A549 (cell line): Measurements from ENCODE around the gene CALM3. TPM values are rescaled to one million over a fixed set of nuclear protein-coding genes. Genes with fewer than 3 reads are reported as not detected.
A peak's percentile ranks its signal among the peaks of the same experiment; 100 is the strongest.

Experiments used
- ATAC-seq, 2 experiments: fragments of 200-7000 bp in 1 of 2; fragments of >200 bp in 1 of 2; cut with Nextera tagmentation in 1 of 2; cut with Tn5 transposase in 1 of 2; 3 replicates each; pipeline versions ENCODE4 v1.8.0 to v1.9.1; 2018 to 2020; ENCODE audit warnings: mild to moderate bottlenecking in 1 of 2, moderate library complexity in 1 of 2
- CTCF ChIA-PET: fragments of 300-600 bp; sonication (Branson Sonifier 250); formaldehyde crosslinking; extraction: SDS; loops from one replicate; lab custom pipeline; 2021; ENCODE audit warnings: antibody characterized with exemption, inconsistent platforms; lab: Yijun Ruan, JAX
- POLR2A ChIA-PET: fragments of 350-600 bp; formaldehyde crosslinking; extraction: SDS; loops from one replicate; lab custom pipeline; 2021; ENCODE audit warnings: antibody characterized with exemption, inconsistent platforms; lab: Yijun Ruan, JAX
- DNase-seq, 2 experiments: peaks; one replicate each; pipeline versions ENCODE4 v3.0.0 to v3.0.0-alpha.2; 2011 to 2016; ENCODE audit warnings: low read depth in 1 of 2, low spot score in 1 of 2
- FAIRE-seq: peaks from 2 replicates; lab custom pipeline; 2011; peaks lifted over from hg19 to GRCh38; lab: Jason Lieb, UNC
- H3K27ac ChIP-seq, 2 experiments: fragments of >200 bp; sonication (Bioruptor Twin); formaldehyde crosslinking; 3 replicates each; pipeline ENCODE4 v1.5.1; 2016 to 2017
- H3K4me1 ChIP-seq: fragments of >200 bp; sonication (Bioruptor Twin); formaldehyde crosslinking; 3 replicates; pipeline ENCODE4 v1.6.1; 2016
- H3K4me2 ChIP-seq: fragments of >200 bp; sonication (Bioruptor Twin); formaldehyde crosslinking; 3 replicates; pipeline ENCODE4 v1.6.1; 2016
- H3K4me3 ChIP-seq: fragments of >200 bp; sonication (Bioruptor Twin); formaldehyde crosslinking; 3 replicates; pipeline ENCODE4 v1.5.1; 2016
- H3K9me3 ChIP-seq: fragments of >200 bp; sonication (Bioruptor Twin); formaldehyde crosslinking; 3 replicates; pipeline ENCODE4 v1.6.1; 2016
- BCL3 ChIP-seq: fragments of >200 bp; sonication (Bioruptor Twin); formaldehyde crosslinking; IDR thresholded peaks from 3 replicates; pipeline ENCODE4 v1.6.1; 2016
- CBX2 ChIP-seq: fragments of 200-600 bp; sonication (generic); IDR thresholded peaks from 2 replicates; pipeline ENCODE4 v1.6.1; 2016; ENCODE audit warnings: low read depth, mild to moderate bottlenecking, borderline replicate concordance
- CEBPB ChIP-seq, 2 experiments: fragments of >200 bp in 1 of 2; sonication (Bioruptor Twin) in 1 of 2; formaldehyde crosslinking in 1 of 2; IDR thresholded peaks; 2 replicates each; pipeline ENCODE4 v1.6.1; 2012 to 2016
- E2F6 ChIP-seq: IDR thresholded peaks from 2 replicates; pipeline ENCODE4 v1.6.1; 2012; ENCODE audit warnings: low read depth, borderline replicate concordance
- EHF ChIP-seq: fragments of 250-450 bp; sonication (Bioruptor Pico); IDR thresholded peaks from 2 replicates; pipeline ENCODE4 v1.5.0; 2020; ENCODE audit warnings: mild to moderate bottlenecking
- EHMT2 ChIP-seq: fragments of 200-600 bp; sonication (generic); IDR thresholded peaks from 2 replicates; pipeline ENCODE4 v1.6.1; 2016; ENCODE audit warnings: antibody characterized with exemption, low read depth, mild to moderate bottlenecking, moderate library complexity
- ESRRA ChIP-seq: fragments of 150-350 bp; IDR thresholded peaks from 2 replicates; pipeline ENCODE4 v1.6.1; 2014; ENCODE audit warnings: mild to moderate bottlenecking, low read length, borderline replicate concordance
- HES2 ChIP-seq: fragments of >200 bp; sonication (Bioruptor Twin); formaldehyde crosslinking; IDR thresholded peaks from 2 replicates; pipeline ENCODE4 v1.6.1; 2016
- HEYL ChIP-seq: fragments of 250-450 bp; sonication (Bioruptor Pico); IDR thresholded peaks from 2 replicates; pipeline ENCODE4 v1.8.0; 2021; ENCODE audit warnings: mild to moderate bottlenecking, moderate library complexity
- HOXA7 ChIP-seq: fragments of 250-450 bp; sonication (Bioruptor Pico); IDR thresholded peaks from 2 replicates; pipeline ENCODE4 v1.5.0; 2020; ENCODE audit warnings: mild to moderate bottlenecking, moderate library complexity
- KDM1A ChIP-seq: fragments of 200-600 bp; sonication (generic); IDR thresholded peaks from 2 replicates; pipeline ENCODE4 v1.6.1; 2016; ENCODE audit warnings: low read depth, mild to moderate bottlenecking
- NFE2L2 ChIP-seq: fragments of 150-350 bp; conservative IDR thresholded peaks from 2 replicates; pipeline ENCODE4 v1.6.1; 2014; ENCODE audit warnings: low read length
- POLR2A ChIP-seq: IDR thresholded peaks from 2 replicates; pipeline ENCODE4 v1.6.1; 2012; ENCODE audit warnings: mild to moderate bottlenecking, low read length
- TP53 ChIP-seq: fragments of 250-450 bp; sonication (Bioruptor Pico); IDR thresholded peaks from 2 replicates; pipeline ENCODE4 v1.5.0; 2021; ENCODE audit warnings: mild to moderate bottlenecking, moderate library complexity
- ZC3H11A ChIP-seq: fragments of 450-650 bp; IDR thresholded peaks from 2 replicates; pipeline ENCODE4 v1.6.1; 2014; ENCODE audit warnings: antibody characterized with exemption, mild to moderate bottlenecking
- WGBS: methylation state at CpG from one replicate; pipeline ENCODE4 v1.1.6; 2017; ENCODE audit errors: missing lambda C conversion rate; 5-methylcytosine and 5-hydroxymethylcytosine counted together
- polyA plus RNA-seq, 4 experiments: library from polyadenylated mRNA; depleted of rRNA in 3 of 4; stranded (reverse); fragments of >200 nt; fragmentation: RNase III in 1 of 4; extraction: RNeasy Plus Mini Kit Qiagen cat#74134 plus additional on column Dnase treatment in 1 of 4; gene quantifications; 2 replicates in 3 of 4; 3 replicates in 1 of 4; pipeline ENCODE4 v1.2.3, GENCODE V29; 2011 to 2017

CALM3 gene
- polyA plus RNA-seq, 2 of the 4 experiments (the other 2 are of a cell fraction) = 303 to 548 TPM

GRCh38 chr19:46648961-46649960 is 48.1 kb downstream of the CALM3 start:
- WGBS = 92% methylated on average over 95 of the region's 144 CpGs
- no peak overlapping the region for H3K4me3 ChIP-seq
- no peak for TF ChIP-seq BCL3
- no peak for TF ChIP-seq EHMT2
- no peak for TF ChIP-seq HES2
- TF ChIP-seq NFE2L2 = no peak
- TF ChIP-seq, all 56 proteins: peak for 0
- ChIA-PET CTCF (interaction anchor here (1.3 to 9.0 kb wide), 3 partner anchors 13 to 106 kb away, joined by 3 to 73 read pairs (median 31); partner anchors contain the start of gene DACT3), POLR2A (no interaction called here)
- Histone ChIP-seq H3K4me2 (no peak overlapping the region), H3K4me1 (no peaks in the 10 kb centered on the region), H3K9me3 (peaks cover 16% of the 10 kb centered on the region), H3K27ac (no peak overlapping the region)
- FAIRE-seq (no peak), ATAC-seq (no peak), DNase-seq (no peak)

- Histone ChIP-seq H3K9me3 (peaks cover 16% of the 10 kb centered on the region), H3K4me1 (no peaks in the 10 kb centered on the region), H3K27ac (no peak overlapping the region), H3K4me3 (no peak overlapping the region), H3K4me2 (no peak overlapping the region)
- TF ChIP-seq HEYL (CRISPR knock-in tag) (no peak), CEBPB (IDR thresholded peaks at IDR 0.05) (peak in 1 of 2 experiments; percentile 35; a peak in 1 of 4 replicates)
- ChIA-PET POLR2A (no interaction called here), CTCF (interaction anchor here (0.9 to 9.0 kb wide), 4 partner anchors 9 to 78 kb away, joined by 4 to 73 read pairs (median 18); partner anchors contain the start of gene DACT3)
- WGBS = 89% methylated on average over 7 of the region's 7 CpGs
- FAIRE-seq (no peak), ATAC-seq (peak in 1 of 2 experiments; percentile 30; a peak in 2 of 6 replicates), DNase-seq (no peak)
Observed at GRCh38 chr19:46650445-46650844, 49.3 kb downstream of the CALM3 start.

GRCh38 chr19:46654621-46655152 is 53.6 kb downstream of the CALM3 start:
- FAIRE-seq (no peak), DNase-seq (no peak), ATAC-seq (no peak)
- POLR2A ChIA-PET = no interaction called here
- Histone ChIP-seq H3K27ac (no peak overlapping the region), H3K9me3 (no peaks in the 10 kb centered on the region), H3K4me1 (peaks cover 7% of the 10 kb centered on the region), H3K4me3 (no peak overlapping the region), H3K4me2 (no peak overlapping the region)
- 66% methylated on average over 16 of the region's 16 CpGs for WGBS
- CTCF ChIA-PET = interaction anchor here (1.0 to 9.0 kb wide), 3 partner anchors 10 to 42 kb away, joined by 3 to 73 read pairs (median 4); no protein-coding TSS in a partner anchor
- TF ChIP-seq HEYL (CRISPR knock-in tag) = no peak
- TF ChIP-seq KDM1A = no peak
- no peak for TF ChIP-seq ESRRA
- TF ChIP-seq EHF (CRISPR knock-in tag) = no peak
- no peak for TF ChIP-seq TP53 (CRISPR knock-in tag)
- TF ChIP-seq ZC3H11A = no peak
- no peak for TF ChIP-seq POLR2A

GRCh38 chr19:46656541-46656940 is 55.4 kb downstream of the CALM3 start:
- Histone ChIP-seq H3K4me1 (peaks cover 17% of the 10 kb centered on the region), H3K9me3 (no peaks in the 10 kb centered on the region), H3K27ac (no peak overlapping the region), H3K4me2 (no peak overlapping the region), H3K4me3 (no peak overlapping the region)
- FAIRE-seq (no peak), ATAC-seq (no peak), DNase-seq (no peak)
- TF ChIP-seq NFE2L2 (no peak), HEYL (CRISPR knock-in tag) (no peak), E2F6 (no peak), CBX2 (no peak), HOXA7 (CRISPR knock-in tag) (no peak), ESRRA (no peak)
- POLR2A ChIA-PET = interaction anchor here (0.7 to 1.0 kb wide), 2 partner anchors 17 to 132 kb away, joined by 3 to 4 read pairs; partner anchors contain the start of gene SLC1A5
- 72% methylated on average over 5 of the region's 5 CpGs for WGBS
- CTCF ChIA-PET = interaction anchor here (0.6 to 9.0 kb wide), 12 partner anchors 12 to 184 kb away, joined by 3 to 73 read pairs (median 4); no protein-coding TSS in a partner anchor
